ENCODE results near the gene TUNAR. TPM values are rescaled to one million over a fixed set of nuclear protein-coding genes. Genes with fewer than 3 reads are reported as not detected.

TUNAR gene
- total RNA-seq, 2 donors from 2014 or later, result 26.2 to 30.0 TPM

DNA sequence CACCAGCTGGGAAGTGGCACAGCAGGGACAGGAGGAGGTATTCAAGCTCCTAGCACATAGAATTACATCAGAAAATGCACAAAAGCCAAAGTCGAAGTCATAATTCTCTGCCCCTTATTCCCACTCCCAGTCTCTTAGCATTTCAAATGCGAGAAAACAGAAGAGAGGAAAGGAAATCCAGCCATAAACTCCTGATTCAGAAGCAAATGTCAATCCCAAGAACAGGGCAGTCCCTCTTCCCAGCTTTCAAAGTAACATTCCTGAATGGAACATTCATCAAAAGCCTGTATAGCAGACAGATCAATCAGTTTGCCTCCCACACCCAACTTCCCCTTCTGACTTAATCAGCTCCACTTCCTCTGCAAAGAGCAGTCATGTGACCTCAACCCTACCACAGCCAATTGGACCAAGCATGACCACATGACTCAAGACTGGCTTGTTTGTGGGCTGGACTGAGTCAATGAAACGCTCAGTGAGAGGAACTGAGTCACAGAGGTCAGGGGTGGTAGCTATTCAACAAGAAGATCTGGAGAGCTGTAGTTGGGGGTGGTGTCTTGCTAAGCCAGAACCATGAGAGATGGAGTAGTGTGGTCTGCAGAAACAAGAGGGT, 41.4 kb upstream of the TUNAR start:
- Mint-ChIP-seq H3K36me3 (ENCODE audit: low read depth) (no peaks in the 10 kb centered on the region), H3K4me1 (peaks cover 12% of the 10 kb centered on the region), H3K27ac (no peak overlapping the region), H3K27me3 (ENCODE audit: insufficient read depth) (peaks cover 9% of the 10 kb centered on the region), H3K4me3 (no peak overlapping the region), H3K9me3 (peaks cover 10% of the 10 kb centered on the region)
- TF ChIP-seq, protein P1, sequence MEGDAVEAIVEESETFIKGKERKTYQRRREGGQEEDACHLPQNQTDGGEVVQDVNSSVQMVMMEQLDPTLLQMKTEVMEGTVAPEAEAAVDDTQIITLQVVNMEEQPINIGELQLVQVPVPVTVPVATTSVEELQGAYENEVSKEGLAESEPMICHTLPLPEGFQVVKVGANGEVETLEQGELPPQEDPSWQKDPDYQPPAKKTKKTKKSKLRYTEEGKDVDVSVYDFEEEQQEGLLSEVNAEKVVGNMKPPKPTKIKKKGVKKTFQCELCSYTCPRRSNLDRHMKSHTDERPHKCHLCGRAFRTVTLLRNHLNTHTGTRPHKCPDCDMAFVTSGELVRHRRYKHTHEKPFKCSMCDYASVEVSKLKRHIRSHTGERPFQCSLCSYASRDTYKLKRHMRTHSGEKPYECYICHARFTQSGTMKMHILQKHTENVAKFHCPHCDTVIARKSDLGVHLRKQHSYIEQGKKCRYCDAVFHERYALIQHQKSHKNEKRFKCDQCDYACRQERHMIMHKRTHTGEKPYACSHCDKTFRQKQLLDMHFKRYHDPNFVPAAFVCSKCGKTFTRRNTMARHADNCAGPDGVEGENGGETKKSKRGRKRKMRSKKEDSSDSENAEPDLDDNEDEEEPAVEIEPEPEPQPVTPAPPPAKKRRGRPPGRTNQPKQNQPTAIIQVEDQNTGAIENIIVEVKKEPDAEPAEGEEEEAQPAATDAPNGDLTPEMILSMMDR (conservative IDR thresholded peaks at IDR 0.05), result no peak
- H3K27me3 ChIP-seq (ENCODE audit: control insufficient read depth, insufficient read depth, low read length, poor library complexity, severe bottlenecking), result no peaks in the 10 kb centered on the region
- H3K9me3 ChIP-seq (ENCODE audit: control insufficient read depth, low read length), result peaks cover 8% of the 10 kb centered on the region
- 55 to 76% methylated on average over 3 of the region's 3 CpGs for WGBS, 2 experiments (ENCODE audit: insufficient coverage in 1 of 2, insufficient read length in 1 of 2)
- peak overlapping the region; percentile 41 for H3K27ac ChIP-seq (ENCODE audit: low read depth, low read length)
- H3K36me3 ChIP-seq (ENCODE audit: control insufficient read depth, insufficient read depth, low read length), result no peaks in the 10 kb centered on the region
- no peak for DNase-seq
- peak overlapping the region; percentile 12 for H3K4me3 ChIP-seq (ENCODE audit: low read length)
- H3K4me1 ChIP-seq (ENCODE audit: control insufficient read depth, insufficient read depth, low read length), result no peaks in the 10 kb centered on the region
- no peak overlapping the region for H3K9ac ChIP-seq (ENCODE audit: extremely low read depth, low read length, poor library complexity, severe bottlenecking)

DNA sequence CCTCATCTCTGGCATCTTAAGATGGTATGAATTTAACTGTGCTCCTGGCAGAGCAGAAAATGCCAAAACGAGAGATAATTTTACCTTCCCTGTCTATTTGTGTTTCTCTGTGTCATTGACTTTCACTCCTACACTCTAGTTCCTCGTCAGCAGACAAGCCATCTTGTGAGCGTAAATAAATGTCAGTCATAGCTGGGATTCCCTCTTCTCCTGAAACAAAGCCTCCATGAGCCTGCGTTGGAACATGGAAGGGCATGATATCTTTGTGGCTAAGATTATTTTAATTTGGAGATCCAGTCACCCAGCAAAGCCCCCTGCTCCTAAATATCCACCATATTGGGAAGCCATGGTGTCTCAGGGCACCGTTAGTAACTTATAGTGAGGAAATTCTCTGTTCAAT, 37.8 kb upstream of the TUNAR start:
- Histone ChIP-seq H3K36me3 (ENCODE audit: control insufficient read depth, insufficient read depth, low read length) (no peaks in the 10 kb centered on the region), H3K27ac (ENCODE audit: low read depth, low read length) (no peak overlapping the region), H3K27me3 (ENCODE audit: control insufficient read depth, insufficient read depth, low read length, poor library complexity, severe bottlenecking) (no peaks in the 10 kb centered on the region), H3K9me3 (ENCODE audit: control insufficient read depth, low read length) (peaks cover 8% of the 10 kb centered on the region), H3K9ac (ENCODE audit: extremely low read depth, low read length, poor library complexity, severe bottlenecking) (no peak overlapping the region), H3K4me1 (ENCODE audit: control insufficient read depth, insufficient read depth, low read length) (no peaks in the 10 kb centered on the region), H3K4me3 (ENCODE audit: low read length) (no peak overlapping the region)
- Mint-ChIP-seq H3K4me3 (no peak overlapping the region), H3K27me3 (ENCODE audit: insufficient read depth) (peaks cover 5% of the 10 kb centered on the region), H3K9me3 (peaks cover 10% of the 10 kb centered on the region), H3K4me1 (no peaks in the 10 kb centered on the region), H3K27ac (no peak overlapping the region), H3K36me3 (ENCODE audit: low read depth) (no peaks in the 10 kb centered on the region)
- TF ChIP-seq, protein P1 (conservative IDR thresholded peaks at IDR 0.05), result no peak
- WGBS, 2 experiments (ENCODE audit: insufficient coverage in 1 of 2, insufficient read length in 1 of 2), result 87 to 91% methylated on average over 2 to 5 of the region's 5 CpGs
- no peak for DNase-seq

DNA sequence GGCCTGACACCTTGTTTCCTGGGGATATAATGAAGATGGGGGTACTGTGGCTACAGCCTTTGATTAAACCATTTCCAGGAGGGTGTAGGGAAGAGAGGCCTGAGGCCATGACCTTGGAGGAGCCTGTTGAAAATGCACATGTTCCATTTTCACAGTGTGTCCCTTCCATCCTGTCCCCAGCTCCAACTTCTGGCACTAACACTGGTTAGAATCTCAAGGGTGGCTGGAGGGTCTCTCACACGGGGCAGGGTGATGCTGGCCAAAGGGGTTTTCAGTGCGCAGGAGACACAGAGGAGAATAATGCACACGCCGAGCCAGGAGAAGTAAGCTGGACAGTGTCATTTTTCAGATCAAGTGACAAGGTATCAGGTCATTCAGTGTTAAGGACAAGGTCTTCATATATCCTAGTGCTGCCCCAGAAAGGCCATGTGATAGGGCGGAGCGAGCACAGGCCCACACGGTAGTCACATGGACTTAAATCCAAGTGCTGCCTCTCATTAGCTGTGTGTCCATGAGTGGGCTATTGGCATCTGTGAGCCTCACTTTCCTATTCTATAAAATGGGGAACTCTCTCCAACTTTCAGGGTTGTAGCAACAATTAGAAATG, 36.4 kb upstream of the TUNAR start:
- no peak overlapping the region for H3K27ac Mint-ChIP-seq
- no peak overlapping the region for H3K4me3 ChIP-seq (ENCODE audit: low read length)
- no peak for DNase-seq
- H3K4me3 Mint-ChIP-seq, result no peak overlapping the region
- no peak overlapping the region for H3K27ac ChIP-seq (ENCODE audit: low read depth, low read length)
- TF ChIP-seq, protein P1 (conservative IDR thresholded peaks at IDR 0.05), result no peak
- H3K9me3 ChIP-seq (ENCODE audit: control insufficient read depth, low read length), result peaks cover 7% of the 10 kb centered on the region
- H3K27me3 Mint-ChIP-seq (ENCODE audit: insufficient read depth), result peaks cover 5% of the 10 kb centered on the region
- no peak overlapping the region for H3K9ac ChIP-seq (ENCODE audit: extremely low read depth, low read length, poor library complexity, severe bottlenecking)
- no peaks in the 10 kb centered on the region for H3K36me3 Mint-ChIP-seq (ENCODE audit: low read depth)
- WGBS, 2 experiments (ENCODE audit: insufficient coverage in 1 of 2, insufficient read length in 1 of 2), result 96 to 98% methylated on average over 6 to 7 of the region's 7 CpGs
- H3K4me1 Mint-ChIP-seq, result no peaks in the 10 kb centered on the region
- H3K9me3 Mint-ChIP-seq, result peaks cover 10% of the 10 kb centered on the region
- no peaks in the 10 kb centered on the region for H3K36me3 ChIP-seq (ENCODE audit: control insufficient read depth, insufficient read depth, low read length)
- no peaks in the 10 kb centered on the region for H3K4me1 ChIP-seq (ENCODE audit: control insufficient read depth, insufficient read depth, low read length)
- H3K27me3 ChIP-seq (ENCODE audit: control insufficient read depth, insufficient read depth, low read length, poor library complexity, severe bottlenecking), result no peaks in the 10 kb centered on the region

Measured in endodermal cell (in vitro differentiated cells).